GM13976 (cell line): Measurements from ENCODE around the gene CHMP4A.

Experiments used
- DNase-seq: peaks from one replicate; pipeline ENCODE4 v3.0.0; 2012; ENCODE audit warnings: low spot score
- in situ Hi-C: fragments of 300-500 bp; cut with MboI; formaldehyde crosslinking; loops from one replicate; pipeline ENCODE4 v1.12.0; 2022; ENCODE audit warnings: low sequenced_read_pairs, mixed read lengths, inconsistent platforms; ENCODE audit not compliant: unreplicated experiment
- TF ChIP-seq, protein P1 (sequence below): IDR thresholded peaks from 2 replicates; pipeline ENCODE4 v1.5.1; 2012; ENCODE audit warnings: borderline replicate concordance, mild to moderate bottlenecking; ENCODE audit not compliant: insufficient read depth; ENCODE audit errors: extremely low read depth, missing control alignments, control extremely low read depth

Gene CHMP4A

DNA sequence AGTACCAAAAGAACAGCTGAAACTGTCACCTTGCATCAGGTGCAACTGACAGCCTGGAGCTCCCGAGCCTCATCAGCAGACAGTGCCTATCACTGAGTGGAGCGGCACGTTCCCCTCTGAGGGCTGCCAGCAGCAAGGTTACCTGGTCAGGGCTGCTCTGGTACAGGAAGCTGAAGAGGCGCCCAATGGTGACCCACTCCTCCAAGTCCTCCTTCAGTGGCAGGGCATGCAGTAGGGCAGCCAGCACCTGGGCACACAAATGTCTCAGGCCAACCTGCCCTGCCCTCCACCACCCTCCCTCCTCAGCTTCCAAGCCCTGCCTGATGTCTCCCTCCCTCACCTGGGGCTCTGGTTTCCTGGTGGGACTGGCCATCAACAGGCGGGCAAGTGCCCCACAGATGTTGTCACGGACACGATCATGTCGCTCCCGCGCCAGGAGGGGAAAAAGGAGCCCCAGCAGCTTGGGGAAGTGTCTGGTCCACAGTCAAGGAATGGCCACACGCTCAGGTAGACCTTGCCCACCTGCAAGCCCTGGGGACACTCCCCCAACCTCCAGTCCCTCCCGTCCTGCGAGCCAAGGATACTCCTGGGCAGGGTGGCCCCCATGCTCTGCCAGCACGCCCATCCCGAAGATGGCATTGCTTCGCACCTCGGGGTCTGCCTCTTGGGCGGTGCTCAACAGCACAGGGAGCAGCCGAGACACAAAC is 31.8 kb downstream of the CHMP4A start:
- in situ Hi-C loops, result no loop called here
- TF ChIP-seq, protein P1, sequence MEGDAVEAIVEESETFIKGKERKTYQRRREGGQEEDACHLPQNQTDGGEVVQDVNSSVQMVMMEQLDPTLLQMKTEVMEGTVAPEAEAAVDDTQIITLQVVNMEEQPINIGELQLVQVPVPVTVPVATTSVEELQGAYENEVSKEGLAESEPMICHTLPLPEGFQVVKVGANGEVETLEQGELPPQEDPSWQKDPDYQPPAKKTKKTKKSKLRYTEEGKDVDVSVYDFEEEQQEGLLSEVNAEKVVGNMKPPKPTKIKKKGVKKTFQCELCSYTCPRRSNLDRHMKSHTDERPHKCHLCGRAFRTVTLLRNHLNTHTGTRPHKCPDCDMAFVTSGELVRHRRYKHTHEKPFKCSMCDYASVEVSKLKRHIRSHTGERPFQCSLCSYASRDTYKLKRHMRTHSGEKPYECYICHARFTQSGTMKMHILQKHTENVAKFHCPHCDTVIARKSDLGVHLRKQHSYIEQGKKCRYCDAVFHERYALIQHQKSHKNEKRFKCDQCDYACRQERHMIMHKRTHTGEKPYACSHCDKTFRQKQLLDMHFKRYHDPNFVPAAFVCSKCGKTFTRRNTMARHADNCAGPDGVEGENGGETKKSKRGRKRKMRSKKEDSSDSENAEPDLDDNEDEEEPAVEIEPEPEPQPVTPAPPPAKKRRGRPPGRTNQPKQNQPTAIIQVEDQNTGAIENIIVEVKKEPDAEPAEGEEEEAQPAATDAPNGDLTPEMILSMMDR, result no peak
- no peak for DNase-seq

DNA sequence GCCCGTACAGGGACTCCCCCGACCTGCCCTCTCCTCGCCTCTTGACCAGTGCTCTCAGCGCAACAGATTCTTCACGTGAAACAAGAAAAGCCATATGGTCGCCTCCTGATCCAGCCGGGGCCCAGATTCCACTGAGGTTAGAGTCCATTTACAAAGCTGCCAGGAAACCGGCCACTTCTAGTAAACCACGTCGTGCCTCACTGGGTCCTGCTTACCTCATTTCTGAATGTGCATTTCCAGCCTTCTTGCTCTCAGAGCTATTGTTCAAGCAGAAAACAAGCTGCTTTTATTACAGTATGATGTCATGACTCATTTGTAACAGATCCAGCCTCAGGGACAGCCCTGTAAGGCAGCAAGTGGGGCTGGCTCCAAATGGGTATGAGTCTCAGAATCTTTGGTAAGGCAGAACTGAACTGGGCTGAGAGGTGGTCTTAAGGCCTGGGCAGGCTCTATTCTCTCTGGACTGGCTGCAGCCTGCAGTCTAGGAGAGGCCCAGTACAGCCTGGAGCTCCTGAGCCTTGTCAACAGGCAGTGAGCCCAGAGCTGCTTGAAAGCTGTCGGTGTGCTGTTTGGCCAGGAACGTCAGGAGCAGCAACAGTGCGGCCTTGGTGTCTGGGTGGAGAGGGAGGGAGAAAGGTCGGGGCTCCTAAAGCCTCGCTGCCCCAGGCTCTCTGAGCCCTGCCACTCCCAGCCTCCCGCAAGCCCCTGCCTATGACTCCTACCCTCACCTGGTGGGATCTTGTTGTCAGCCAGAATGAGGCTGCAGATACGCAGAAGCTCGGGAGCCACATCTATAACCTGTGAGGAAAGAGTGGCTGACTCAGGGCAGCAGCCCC is 33.1 kb downstream of the CHMP4A start:
- no peak for DNase-seq
- TF ChIP-seq, protein P1, result no peak

GRCh38 chr14:24179294-24179960 is 33.9 kb downstream of the CHMP4A start:
- TF ChIP-seq, protein P1, result no peak
- no peak for DNase-seq
- in situ Hi-C loops, result no loop called here

More for the DNA sequence above, 33.1 kb downstream of the CHMP4A start:
- in situ Hi-C loops, result no loop called here

- no peak for DNase-seq
- TF ChIP-seq, protein P1, result no peak
- in situ Hi-C loops, result no loop called here
Measured at GRCh38 chr14:24178399-24179178, 34.7 kb downstream of the CHMP4A start.

- TF ChIP-seq, protein P1, result no peak
- in situ Hi-C loops, result no loop called here
- DNase-seq, result no peak
Measured at GRCh38 chr14:24177891-24178290, 35.4 kb downstream of the CHMP4A start.
